Activated T-cell treated with anti-CD3 and anti-CD28 coated beads, Interleukin-2, amount 50 U/mL, for 48 hours (primary cell): ENCODE results near the gene TMPRSS9.
A peak's percentile ranks its signal among the peaks of the same experiment; 100 is the strongest.

ENCODE experiments used
- DNase-seq, 2 experiments: peaks; one replicate each; pipeline ENCODE4 v3.0.0-alpha.2; 2020

TMPRSS9 gene

GRCh38 chr19:2362046-2362969 lies 2.2 kb downstream of the TMPRSS9 start:
- no peak for DNase-seq

GRCh38 chr19:2362970-2363300 lies 2.9 kb downstream of the TMPRSS9 start:
- DNase-seq: no peak

- no peak for DNase-seq
Measured at GRCh38 chr19:2363419-2363818, 3.4 kb downstream of the TMPRSS9 start.

GRCh38 chr19:2365201-2365970 lies 5.3 kb downstream of the TMPRSS9 start:
- DNase-seq: no peak

- DNase-seq: no peak
Measured at GRCh38 chr19:2371656-2372055, 11.6 kb downstream of the TMPRSS9 start.

- no peak for DNase-seq
Measured at GRCh38 chr19:2372076-2372612, 12.1 kb downstream of the TMPRSS9 start.

- DNase-seq: no peak
Measured at GRCh38 chr19:2374808-2375207, 14.7 kb downstream of the TMPRSS9 start.

- DNase-seq: no peak
Measured at GRCh38 chr19:2375353-2376121, 15.5 kb downstream of the TMPRSS9 start.

GRCh38 chr19:2376784-2377519 lies 16.9 kb downstream of the TMPRSS9 start:
- DNase-seq: no peak

GRCh38 chr19:2380567-2380966 lies 20.5 kb downstream of the TMPRSS9 start:
- no peak for DNase-seq

GRCh38 chr19:2381148-2381820 lies 21.2 kb downstream of the TMPRSS9 start:
- DNase-seq: no peak

GRCh38 chr19:2382530-2383222 lies 22.6 kb downstream of the TMPRSS9 start:
- no peak for DNase-seq

- DNase-seq: no peak
Measured at GRCh38 chr19:2385053-2385721, 25.1 kb downstream of the TMPRSS9 start.

GRCh38 chr19:2387367-2388288 lies 27.6 kb downstream of the TMPRSS9 start:
- no peak for DNase-seq

- DNase-seq: no peak
Measured at GRCh38 chr19:2389594-2389993, 29.5 kb downstream of the TMPRSS9 start.

GRCh38 chr19:2391118-2391725 lies 31.2 kb downstream of the TMPRSS9 start:
- DNase-seq: peak; percentile 39 to 50

- DNase-seq: no peak
Measured at GRCh38 chr19:2392366-2392765, 32.3 kb downstream of the TMPRSS9 start.

- peak in 1 of 2 experiments; percentile 38 for DNase-seq
Measured at GRCh38 chr19:2392899-2393298, 32.8 kb downstream of the TMPRSS9 start.

GRCh38 chr19:2394054-2394441 lies 34.0 kb downstream of the TMPRSS9 start:
- DNase-seq: no peak
